H1 (cell line): ENCODE measurements around the gene POLDIP2. TPM values are rescaled to one million over a fixed set of nuclear protein-coding genes. Genes with fewer than 3 reads are reported as not detected.

Source experiments
- BCL11A ChIP-seq, 2 experiments: IDR thresholded peaks; one replicate each; pipeline ENCODE4 v1.6.1; 2011; ENCODE audit warnings: low read depth in 2 of 2, low read length in 2 of 2, mild to moderate bottlenecking in 2 of 2
- CHD2 ChIP-seq: IDR thresholded peaks from 2 replicates; pipeline ENCODE4 v1.6.1; 2012; ENCODE audit warnings: low read length, improper control_type of control experiment
- EP300 ChIP-seq, 2 experiments: IDR thresholded peaks; 1 replicate in 1 of 2; 2 replicates in 1 of 2; pipeline ENCODE4 v1.6.1; 2011 to 2012; ENCODE audit warnings: low read depth in 2 of 2, low read length in 2 of 2, mild to moderate bottlenecking in 2 of 2, borderline replicate concordance in 1 of 2, inconsistent platforms in 1 of 2, moderate library complexity in 1 of 2
- EZH2 ChIP-seq: fragments of 200-600 bp; sonication (generic); IDR thresholded peaks from 2 replicates; pipeline ENCODE4 v1.7.1; 2012; ENCODE audit warnings: low read depth, mild to moderate bottlenecking, moderate library complexity, low read length, inconsistent platforms; ENCODE audit not compliant: severe bottlenecking
- GTF2F1 ChIP-seq: IDR thresholded peaks from 2 replicates; pipeline ENCODE4 v1.6.1; 2012; ENCODE audit warnings: low read depth, low read length, improper control_type of control experiment, borderline replicate concordance
- JUN ChIP-seq: IDR thresholded peaks from 2 replicates; pipeline ENCODE4 v1.6.1; 2011; ENCODE audit warnings: low read depth, mild to moderate bottlenecking, improper control_type of control experiment, low read length
- POU5F1 ChIP-seq: IDR thresholded peaks from 2 replicates; pipeline ENCODE4 v1.6.1; 2011; ENCODE audit warnings: low read depth, mild to moderate bottlenecking, low read length, moderate library complexity
- RAD21 ChIP-seq, 2 experiments: IDR thresholded peaks in 1 of 2; conservative IDR thresholded peaks in 1 of 2; 2 replicates each; pipeline ENCODE4 v1.6.1; 2011; ENCODE audit warnings: low read depth in 2 of 2, low read length in 2 of 2, improper control_type of control experiment in 1 of 2, inconsistent platforms in 1 of 2, mild to moderate bottlenecking in 1 of 2, moderate library complexity in 1 of 2
- SAP30 ChIP-seq: fragments of 300-600 bp; sonication (generic); IDR thresholded peaks from 2 replicates; pipeline ENCODE4 v1.7.1; 2012; ENCODE audit warnings: low read length, moderate library complexity, mild to moderate bottlenecking, inconsistent platforms; ENCODE audit not compliant: insufficient read depth, insufficient replicate concordance
- SIN3A ChIP-seq, 2 experiments: IDR thresholded peaks in 1 of 2; conservative IDR thresholded peaks in 1 of 2; 2 replicates each; pipeline ENCODE4 v1.6.1; 2011 to 2012; ENCODE audit warnings: low read length in 2 of 2, improper control_type of control experiment in 1 of 2, low read depth in 1 of 2, mild to moderate bottlenecking in 1 of 2
- polyA plus RNA-seq, 7 experiments: library from polyadenylated mRNA; depleted of rRNA in 3 of 7; stranded (reverse) in 5 of 7; unstranded in 2 of 7; fragments of >200 nt in 5 of 7; fragments of 200-250 nt in 2 of 7; gene quantifications; 1 replicate in 5 of 7; 2 replicates in 1 of 7; 4 replicates in 1 of 7; pipeline versions ENCODE4 v1.2.1 to v1.2.3, GENCODE V29; 2011 to 2013; ENCODE audit warnings: missing spikeins in 2 of 7, mixed read lengths in 2 of 7
- total RNA-seq: library from RNA; stranded (reverse); fragmentation: NEBNext Ultra II Directional; extraction: Animal tissue kit (Norgen Biotek cat#: 25700); gene quantifications from 2 replicates; pipeline ENCODE4 v1.2.1, GENCODE V29; 2021

Gene POLDIP2
- total and polyA plus RNA-seq, 2 of the 8 experiments (the other 6 are each of a cell fraction or from before 2014, with no cell fraction given) = 74.0 to 76.1 TPM

- TF ChIP-seq POU5F1 (no peak), BCL11A (IDR thresholded peaks at IDR 0.05; ENCODE audit: low read depth in 2 of 2, low read length in 2 of 2) (no peak), SAP30 (no peak), EZH2 (no peak), SIN3A (conservative IDR thresholded peaks at IDR 0.05 in 1 of 2, IDR thresholded peaks at IDR 0.05 in 1 of 2; ENCODE audit: low read depth in 1 of 2, low read length in 2 of 2) (no peak), RAD21 (IDR thresholded peaks at IDR 0.05 in 1 of 2, conservative IDR thresholded peaks at IDR 0.05 in 1 of 2; ENCODE audit: low read depth in 2 of 2, low read length in 2 of 2) (no peak), EP300 (IDR thresholded peaks at IDR 0.05; ENCODE audit: borderline replicate concordance in 1 of 2, low read depth in 2 of 2, low read length in 2 of 2) (no peak), CHD2 (no peak), GTF2F1 (no peak), JUN (no peak)
Observed at GRCh38 chr17:28370744-28371103, 13.4 kb upstream of the POLDIP2 start (continued).
